ENCODE measurements around the gene CTPS1.

The CTPS1 gene

GRCh38 chr1:40979241-40980067, at the start of gene CTPS1:
CTPS1 (plus strand) TSS chr1:40979696; CDS start chr1:40983291, 3,595 bp downstream.
- DNase-seq (ENCODE audit: low read depth) = peak; percentile 93

DNA sequence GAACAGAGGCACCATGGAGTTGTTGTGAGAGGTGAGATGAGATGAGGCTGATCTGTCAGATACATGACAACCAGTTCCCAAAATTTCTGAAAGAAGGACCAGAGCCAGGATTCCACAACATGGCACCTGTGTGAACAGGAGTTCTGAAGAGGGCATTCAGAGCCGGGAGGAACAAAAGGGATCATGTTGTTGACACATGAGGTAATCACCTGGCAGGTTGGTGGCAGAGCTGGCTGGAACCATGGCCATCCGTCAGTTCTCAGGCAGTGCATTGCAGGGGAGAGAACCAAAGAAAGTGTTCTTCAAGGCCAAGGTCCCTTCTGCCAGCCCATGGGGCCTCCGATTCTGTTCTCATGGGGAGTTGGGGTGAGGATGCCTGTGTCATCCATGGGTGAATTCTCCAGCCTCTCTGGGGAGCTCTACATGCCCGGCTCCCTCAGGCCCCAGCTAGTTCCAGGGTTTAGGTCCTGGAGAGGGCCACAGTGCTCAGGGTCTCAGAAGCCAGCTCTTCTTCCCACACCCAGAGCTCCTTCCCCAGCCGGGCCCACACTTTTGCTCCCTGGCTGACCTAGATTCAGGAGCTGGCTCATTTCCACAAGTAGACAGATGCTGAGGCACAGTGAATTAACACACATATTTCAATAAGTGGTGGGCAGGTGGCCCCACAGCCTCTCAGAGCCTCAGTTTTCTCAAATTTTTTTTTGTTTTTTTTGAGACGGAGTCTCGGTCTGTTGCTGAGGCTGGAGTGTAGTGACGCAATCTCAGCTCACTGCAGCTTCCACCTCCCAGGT, 49.1 kb upstream of the CTPS1 start:
- DNase-seq (ENCODE audit: low read depth) = no peak

DNA sequence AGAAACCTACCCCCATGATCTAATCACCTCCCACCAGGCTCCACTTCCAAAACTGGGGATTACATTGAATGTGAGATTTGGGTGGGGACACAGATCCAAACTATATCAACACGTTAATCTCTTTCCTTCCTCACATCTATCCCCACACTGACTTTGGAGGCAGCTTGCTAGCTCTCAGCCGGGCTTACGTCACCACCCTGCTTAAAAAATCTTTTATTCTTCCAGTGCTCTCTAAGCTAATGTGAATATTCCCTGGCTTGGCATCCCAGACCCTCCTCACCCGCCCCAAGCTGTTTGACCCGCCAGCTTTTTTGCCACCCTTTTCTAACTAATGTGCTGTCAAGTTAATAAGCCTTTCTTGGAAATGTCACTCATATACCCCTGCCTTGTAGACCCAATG, 47.9 kb upstream of the CTPS1 start:
- no peak for DNase-seq (ENCODE audit: low read depth)

- no peak for DNase-seq (ENCODE audit: low read depth)
Measured at GRCh38 chr1:40932006-40932405, 47.5 kb upstream of the CTPS1 start.

- no peak for DNase-seq (ENCODE audit: low read depth)
Measured at GRCh38 chr1:40936931-40937339, 42.6 kb upstream of the CTPS1 start.

- no peak for DNase-seq (ENCODE audit: low read depth)
Measured at GRCh38 chr1:40938393-40938792, 41.1 kb upstream of the CTPS1 start.

DNA sequence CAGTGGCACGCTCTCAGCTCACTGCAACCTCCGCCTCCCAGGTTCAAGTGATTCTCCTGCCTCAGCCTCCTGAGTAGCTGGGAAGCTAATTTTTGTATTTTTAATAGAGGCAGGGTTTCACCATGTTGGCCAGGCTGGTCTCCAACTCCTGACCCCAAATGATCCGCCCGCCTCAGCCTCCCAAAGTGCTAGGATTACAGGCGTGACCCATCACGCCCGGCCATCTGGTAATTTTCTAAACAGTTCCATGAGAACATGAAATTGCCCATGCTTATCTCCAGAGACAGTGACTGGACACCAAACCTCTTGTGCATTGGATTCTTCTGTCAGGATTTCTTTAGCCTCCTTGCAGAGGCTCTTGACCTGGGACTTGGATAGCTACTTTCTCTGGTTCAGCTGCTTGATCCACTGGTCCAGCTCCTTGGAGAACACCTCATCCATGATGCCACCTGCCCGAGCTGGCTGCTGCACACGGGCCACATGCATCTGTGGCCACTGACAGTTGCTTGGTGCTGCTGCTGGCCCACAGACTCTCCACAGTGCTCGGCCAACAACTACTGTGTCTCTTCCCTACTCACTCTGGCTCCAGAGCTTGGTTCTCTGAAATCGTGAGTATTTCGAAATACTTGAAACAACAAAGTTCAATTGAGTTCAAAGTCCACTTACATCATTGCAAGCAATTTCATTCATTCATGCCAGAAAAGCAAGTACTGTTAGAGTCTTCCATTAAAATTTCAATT, 40.0 kb upstream of the CTPS1 start:
- DNase-seq (ENCODE audit: low read depth) = no peak

- no peak for DNase-seq (ENCODE audit: low read depth)
Measured at GRCh38 chr1:40944326-40944725, 35.2 kb upstream of the CTPS1 start.

DNA sequence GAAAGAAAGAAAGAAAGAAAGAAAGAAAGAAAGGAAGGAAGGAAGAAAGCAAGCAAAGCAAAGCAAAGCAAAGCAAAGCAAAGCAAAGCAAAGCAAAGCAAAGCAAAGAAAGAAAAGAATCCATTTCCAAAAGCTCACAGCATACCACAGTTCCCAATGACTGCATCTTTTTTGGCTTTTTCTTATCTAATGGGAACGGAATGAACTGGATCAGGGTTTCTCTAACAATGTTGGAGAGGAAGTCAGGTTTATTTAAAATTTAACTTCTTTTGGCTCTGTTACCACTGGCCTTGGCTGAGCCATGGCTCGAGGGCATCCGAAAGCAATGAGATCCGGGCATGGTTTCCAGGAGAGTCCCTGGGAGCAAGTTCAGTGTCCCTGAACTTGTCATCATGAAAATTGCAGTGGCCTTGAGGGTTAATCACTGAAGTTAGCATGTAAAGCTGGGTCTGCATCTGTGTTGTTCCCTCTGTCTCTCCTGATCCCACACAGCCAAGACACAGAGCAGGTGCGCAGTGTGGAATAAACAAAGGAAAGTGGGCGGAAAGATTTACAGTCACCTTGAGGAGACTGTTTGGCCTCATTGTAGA, 34.6 kb upstream of the CTPS1 start:
- no peak for DNase-seq (ENCODE audit: low read depth)

DNA sequence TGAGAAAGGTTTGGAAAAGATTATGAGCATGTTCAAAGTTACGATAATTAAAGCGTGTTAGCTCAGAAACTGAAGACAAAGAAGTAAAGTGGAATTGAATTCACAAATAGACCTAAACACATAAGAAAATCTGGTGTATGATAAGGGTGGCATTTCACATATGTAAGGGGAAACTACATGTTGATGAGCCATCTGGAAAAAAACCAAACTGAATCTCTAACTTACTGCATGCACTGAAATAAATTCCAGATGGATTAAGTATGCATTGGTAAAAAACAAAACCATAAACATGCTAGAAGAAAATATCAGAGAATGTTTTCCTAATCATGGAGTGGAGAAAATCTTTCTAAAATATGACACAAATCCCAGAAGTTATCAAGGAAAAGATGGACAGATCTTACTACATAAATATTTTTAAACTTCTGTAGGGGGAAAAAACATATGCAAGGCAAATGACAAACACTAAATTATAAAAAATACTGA, 34.0 kb upstream of the CTPS1 start:
- no peak for DNase-seq (ENCODE audit: low read depth)

DNA sequence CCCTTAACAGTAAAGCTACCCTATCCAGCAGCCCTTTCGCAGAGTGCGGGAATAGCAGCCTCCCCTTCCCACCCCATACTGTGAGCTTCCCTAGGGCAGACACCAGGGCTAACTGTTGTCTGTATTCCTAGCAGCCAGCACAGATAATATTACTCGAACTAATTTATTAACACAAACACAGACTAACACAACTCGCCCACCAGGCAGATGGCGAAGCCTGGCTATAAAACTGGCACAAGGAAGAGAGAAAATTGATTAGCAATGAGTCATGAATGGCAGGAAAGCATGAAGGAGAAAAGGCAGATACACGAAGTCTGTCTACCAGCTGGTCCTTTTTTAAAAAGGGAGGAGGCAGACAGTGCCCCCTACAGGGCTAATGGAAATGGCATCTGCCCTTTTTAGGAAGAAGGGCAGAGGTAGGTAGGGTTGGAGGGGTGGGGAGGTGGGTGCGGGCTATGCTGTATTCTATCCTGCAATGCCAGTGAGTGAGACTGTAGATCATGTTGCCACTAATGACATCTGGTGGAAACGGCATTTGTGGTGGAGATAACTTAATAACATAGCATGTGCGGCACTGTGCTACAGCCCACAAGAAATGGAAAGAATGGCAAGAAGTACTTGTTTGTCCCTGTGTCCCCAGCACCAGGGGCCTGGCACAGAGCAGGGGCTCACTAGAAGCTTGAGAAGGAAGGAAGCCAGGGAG, 30.6 kb upstream of the CTPS1 start:
- peak; percentile 40 for DNase-seq (ENCODE audit: low read depth)

DNA sequence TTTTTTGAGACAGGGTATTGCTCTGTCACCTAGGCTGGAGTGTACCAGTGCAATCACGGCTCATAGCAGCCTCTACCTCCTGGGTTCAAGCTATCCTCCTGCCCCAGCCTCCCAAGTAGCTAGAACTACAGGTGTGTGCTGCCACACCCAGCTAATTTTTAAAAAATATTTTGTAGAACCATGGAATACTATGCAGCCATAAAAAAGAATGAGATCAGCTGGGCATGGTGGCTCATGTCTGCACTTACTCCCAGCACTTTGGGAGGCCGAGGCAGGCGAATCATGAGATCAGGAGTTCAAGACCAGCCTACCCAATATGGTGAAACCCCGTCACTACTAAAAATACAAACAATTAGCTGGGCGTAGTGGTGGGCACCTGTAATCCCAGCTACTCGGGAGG, 29.9 kb upstream of the CTPS1 start:
- DNase-seq (ENCODE audit: low read depth) = no peak

DNA sequence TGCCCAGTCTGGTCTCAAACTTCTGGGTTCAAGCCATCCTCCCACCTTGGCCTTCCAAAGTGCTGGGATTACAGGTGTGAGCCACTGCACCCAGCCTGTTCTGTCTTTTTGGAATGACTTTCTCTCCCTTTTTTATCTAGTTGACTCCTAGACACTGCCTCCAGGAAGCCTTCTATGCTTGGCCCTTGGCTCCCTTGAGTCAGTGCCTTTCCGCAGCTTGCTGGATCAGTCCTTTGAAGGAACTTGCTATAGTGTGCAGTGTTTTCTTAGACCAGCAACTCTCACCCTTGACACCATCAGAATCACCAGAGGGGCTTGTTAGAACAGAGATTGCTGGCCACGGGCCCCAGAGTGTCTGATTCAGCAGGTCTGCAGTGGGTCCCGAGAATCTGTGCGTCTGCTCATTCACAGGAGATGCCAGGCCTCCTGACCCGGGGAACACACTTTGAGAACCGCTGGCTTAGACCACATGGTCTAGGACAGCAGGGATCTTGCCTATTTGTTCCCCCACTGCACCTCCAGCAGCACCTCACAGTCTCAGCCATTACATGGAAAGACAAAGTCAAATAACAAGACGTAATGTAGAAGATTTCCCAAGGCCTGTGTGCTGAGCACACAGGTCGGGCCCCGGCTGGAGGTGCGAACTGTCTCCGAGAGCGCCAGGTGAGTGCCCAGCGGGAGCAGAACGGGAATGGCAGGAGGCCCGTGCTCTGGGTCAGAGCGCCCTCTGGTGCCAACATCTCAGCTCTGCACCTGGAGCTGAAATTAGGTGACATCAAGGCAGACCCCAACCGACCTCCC, 27.4 kb upstream of the CTPS1 start:
- DNase-seq (ENCODE audit: low read depth) = peak; percentile 29

- DNase-seq (ENCODE audit: low read depth) = no peak
Measured at GRCh38 chr1:40952744-40953315, 26.7 kb upstream of the CTPS1 start.

- no peak for DNase-seq (ENCODE audit: low read depth)
Measured at GRCh38 chr1:40954626-40955025, 24.9 kb upstream of the CTPS1 start.

- DNase-seq (ENCODE audit: low read depth) = no peak
Measured at GRCh38 chr1:40955266-40955665, 24.2 kb upstream of the CTPS1 start.

- no peak for DNase-seq (ENCODE audit: low read depth)
Measured at GRCh38 chr1:40956407-40956806, 23.1 kb upstream of the CTPS1 start.

DNA sequence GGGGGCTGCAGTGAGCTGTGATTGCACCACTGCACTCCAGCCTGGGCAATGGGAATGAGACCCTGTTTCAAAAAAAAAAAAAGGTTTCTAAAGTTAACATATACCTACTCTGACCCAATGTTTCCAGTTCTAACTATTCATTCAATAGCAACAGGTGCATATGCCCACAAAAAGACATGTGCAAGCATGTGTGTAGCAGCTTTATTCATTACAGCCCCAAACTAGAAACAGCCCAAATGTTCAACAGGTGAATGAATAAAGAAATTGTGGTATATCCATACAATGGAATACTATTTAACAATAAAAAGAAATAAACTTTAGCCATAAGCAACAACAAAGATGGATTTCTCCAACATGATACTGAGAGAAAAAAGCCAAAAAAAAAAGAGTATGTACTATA, 21.3 kb upstream of the CTPS1 start:
- no peak for DNase-seq (ENCODE audit: low read depth)

- DNase-seq (ENCODE audit: low read depth) = no peak
Measured at GRCh38 chr1:40965531-40965930, 14.0 kb upstream of the CTPS1 start.

DNA sequence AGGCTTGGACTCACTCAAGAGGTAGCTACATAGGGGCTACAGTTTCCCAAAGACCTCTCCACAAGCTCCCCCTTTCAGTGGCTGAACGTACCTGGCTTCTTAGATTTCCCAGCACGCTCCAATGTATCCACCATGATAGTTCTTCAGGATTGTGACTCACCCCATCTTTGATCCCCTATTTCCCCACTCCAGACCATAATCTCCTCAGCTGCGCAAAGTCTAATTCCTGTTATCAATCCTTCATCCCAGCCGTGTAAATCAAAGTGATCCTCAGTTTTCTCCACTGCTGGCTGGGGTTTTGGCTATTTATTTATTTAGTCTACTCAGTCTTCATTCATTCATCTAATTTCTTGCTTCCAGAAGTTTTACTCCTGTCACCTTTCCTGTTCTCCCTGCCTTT, 13.1 kb upstream of the CTPS1 start:
- no peak for DNase-seq (ENCODE audit: low read depth)
